Measurements from ENCODE around the gene ERAS.

Gene ERAS, protein sequence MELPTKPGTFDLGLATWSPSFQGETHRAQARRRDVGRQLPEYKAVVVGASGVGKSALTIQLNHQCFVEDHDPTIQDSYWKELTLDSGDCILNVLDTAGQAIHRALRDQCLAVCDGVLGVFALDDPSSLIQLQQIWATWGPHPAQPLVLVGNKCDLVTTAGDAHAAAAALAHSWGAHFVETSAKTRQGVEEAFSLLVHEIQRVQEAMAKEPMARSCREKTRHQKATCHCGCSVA

DNA sequence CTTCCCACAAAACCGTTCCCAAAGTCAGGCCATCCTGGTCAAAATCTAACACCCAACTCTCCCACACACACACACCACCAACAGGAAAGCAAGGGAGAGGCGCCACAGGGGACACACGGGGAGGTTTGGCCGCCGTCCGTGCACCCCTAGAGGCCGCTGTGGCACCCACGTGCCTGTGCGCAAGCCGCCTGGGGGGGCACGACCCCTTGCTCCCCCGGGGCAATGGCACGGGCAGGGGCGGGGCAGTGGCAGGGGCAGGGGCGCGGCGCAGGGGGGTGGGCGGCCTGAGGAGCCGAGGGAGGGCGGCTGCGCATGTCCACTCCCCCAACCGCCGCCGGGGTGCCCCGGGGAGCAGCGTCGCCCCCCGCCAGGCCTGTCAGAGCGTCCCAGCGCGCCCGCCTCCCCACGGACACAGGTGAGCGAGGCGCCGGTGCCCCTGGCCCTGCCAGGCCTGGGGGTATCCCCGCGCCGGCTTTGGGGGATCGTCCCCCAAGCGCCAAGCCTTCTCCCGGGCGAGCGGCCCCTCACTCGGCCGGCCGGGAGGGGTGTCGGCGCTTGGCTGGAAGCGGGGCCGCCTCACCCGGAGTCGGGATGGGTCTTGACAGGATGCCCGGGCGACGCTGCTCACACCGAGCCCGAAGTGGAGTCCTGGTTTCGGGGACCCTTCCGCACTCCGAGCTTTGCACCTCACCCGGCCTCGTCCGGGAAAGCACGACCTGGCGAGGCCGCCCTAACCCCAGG, at the start of gene ERAS:
Gene ERAS, plus strand, starts transcription at position 379 of the 741 bp plus-strand sequence. CDS start 2,611 bp downstream, outside the sequence.
- DNase-seq (ENCODE audit: low read depth, low spot score), result no peak

- no peak for DNase-seq (ENCODE audit: low read depth, low spot score)
These were observed 49.4 kb upstream of the ERAS start for GRCh38 chrX:48776818-48777439.

DNA sequence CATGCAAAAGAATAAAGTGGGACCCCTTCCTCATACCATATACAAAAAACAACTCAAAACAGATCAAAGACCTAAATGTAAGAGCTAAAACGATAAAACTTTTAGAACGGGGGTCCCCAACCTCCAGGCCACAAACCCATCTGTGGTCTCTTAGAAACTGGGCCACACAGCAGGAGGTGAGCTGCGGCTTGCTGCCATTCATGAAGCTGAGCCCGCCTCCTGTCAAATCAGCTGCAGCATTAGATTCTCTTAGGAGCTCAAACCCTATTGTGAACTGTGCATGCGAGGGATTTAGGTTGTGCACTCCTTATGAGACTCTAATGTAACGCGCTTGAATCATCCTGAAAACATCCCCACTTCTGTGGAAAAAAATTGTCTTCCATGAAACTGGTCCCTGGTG, 46.9 kb upstream of the ERAS start:
- DNase-seq (ENCODE audit: low read depth, low spot score), result no peak

- DNase-seq (ENCODE audit: low read depth, low spot score), result no peak
These were observed 44.6 kb upstream of the ERAS start for GRCh38 chrX:48781705-48782104.

DNA sequence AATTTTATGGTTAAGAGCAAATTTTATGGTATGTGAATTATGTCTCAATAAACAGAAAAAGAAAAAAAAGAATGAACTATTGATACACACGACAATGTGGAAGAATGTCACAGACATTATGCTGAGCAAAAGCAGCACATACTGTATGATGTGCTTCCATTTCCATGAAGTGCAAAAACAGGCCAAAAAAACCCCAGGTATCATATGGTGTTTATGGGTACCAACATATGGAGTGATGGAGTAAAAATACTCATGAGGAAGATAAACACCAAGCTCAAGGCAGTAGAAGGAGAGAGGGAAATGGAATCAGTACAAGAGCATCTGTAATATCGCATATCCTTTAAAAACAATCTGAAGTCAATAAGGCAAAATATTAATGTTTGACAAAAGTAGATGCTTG, 44.1 kb upstream of the ERAS start:
- DNase-seq (ENCODE audit: low read depth, low spot score), result no peak

- DNase-seq (ENCODE audit: low read depth, low spot score), result no peak
These were observed 43.5 kb upstream of the ERAS start for GRCh38 chrX:48782795-48783194.

DNA sequence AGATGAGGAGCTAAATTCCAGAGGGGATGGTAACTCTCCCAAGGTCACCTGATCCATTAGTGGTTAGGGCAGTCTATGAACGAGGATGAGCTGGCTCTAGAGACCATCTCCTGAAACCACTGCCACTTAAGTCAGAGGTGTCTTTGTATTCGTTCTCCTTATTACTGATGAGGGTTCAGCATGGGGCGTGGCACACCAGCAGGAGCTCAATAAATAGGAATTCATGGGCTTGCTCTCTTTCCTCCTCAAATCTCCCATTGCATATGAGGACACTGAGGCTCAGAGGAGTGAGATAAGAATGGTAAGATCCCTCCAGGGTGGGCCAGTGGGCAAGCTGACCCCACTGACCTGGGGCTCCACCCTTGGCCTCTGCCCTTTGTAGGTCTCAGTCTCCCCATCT, 41.6 kb upstream of the ERAS start:
- no peak for DNase-seq (ENCODE audit: low read depth, low spot score)

- no peak for DNase-seq (ENCODE audit: low read depth, low spot score)
These were observed 41.1 kb upstream of the ERAS start for GRCh38 chrX:48785186-48785539.

GRCh38 chrX:48785540-48786214, 40.6 kb upstream of the ERAS start:
- no peak for DNase-seq (ENCODE audit: low read depth, low spot score)

- DNase-seq (ENCODE audit: low read depth, low spot score), result no peak
These were observed 39.9 kb upstream of the ERAS start, which contains the start of gene GATA1 for GRCh38 chrX:48786341-48786800. GATA1 (plus strand) TSS chrX:48786590; CDS start chrX:48791110, 4,520 bp downstream.

- DNase-seq (ENCODE audit: low read depth, low spot score), result no peak
These were observed 39.3 kb upstream of the ERAS start for GRCh38 chrX:48786825-48787504.

- no peak for DNase-seq (ENCODE audit: low read depth, low spot score)
These were observed 38.5 kb upstream of the ERAS start for GRCh38 chrX:48787505-48788443.

DNA sequence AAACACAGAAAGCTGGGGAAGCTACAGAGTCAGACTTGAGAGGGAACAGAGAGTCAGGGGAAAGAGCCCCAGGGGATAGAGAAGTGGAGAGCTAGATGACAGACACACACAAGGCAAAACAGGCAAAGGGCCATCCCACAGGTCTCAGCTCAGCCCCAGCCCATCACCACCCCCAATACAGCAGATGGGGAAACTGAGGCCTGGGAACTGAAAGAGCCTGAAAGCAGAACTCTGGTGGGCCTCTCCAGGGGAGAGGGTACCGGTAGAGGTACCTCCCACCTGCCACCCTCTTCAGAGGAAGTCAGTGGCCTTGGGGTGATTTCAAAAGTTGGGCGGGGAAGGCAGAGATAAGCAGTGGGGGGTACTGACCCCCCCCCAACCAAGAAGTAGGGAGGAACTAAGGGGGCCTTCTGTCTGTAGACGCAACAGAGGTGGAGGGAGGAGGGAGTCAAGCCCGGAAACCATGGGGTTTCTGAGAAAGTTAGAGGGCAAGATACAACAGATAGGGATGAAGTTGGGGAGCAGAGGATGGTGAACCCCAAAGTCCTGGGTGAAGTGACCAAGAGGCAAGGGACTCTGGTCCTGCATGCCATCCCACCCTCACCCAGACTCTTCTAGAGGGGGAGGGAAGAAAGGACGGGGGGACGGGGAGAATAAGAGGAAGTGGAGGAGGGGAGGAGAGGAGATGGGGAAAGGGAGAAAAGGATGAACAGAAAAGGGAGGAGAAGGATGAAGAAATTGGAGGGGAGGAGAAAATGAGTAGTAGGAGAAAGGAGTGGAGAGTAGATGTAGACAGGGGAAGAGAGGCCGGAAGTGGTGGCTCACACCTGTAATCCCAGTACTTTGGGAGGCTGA, 36.7 kb upstream of the ERAS start:
- DNase-seq (ENCODE audit: low read depth, low spot score), result no peak

- DNase-seq (ENCODE audit: low read depth, low spot score), result no peak
These were observed 35.8 kb upstream of the ERAS start for GRCh38 chrX:48790477-48790876.

DNA sequence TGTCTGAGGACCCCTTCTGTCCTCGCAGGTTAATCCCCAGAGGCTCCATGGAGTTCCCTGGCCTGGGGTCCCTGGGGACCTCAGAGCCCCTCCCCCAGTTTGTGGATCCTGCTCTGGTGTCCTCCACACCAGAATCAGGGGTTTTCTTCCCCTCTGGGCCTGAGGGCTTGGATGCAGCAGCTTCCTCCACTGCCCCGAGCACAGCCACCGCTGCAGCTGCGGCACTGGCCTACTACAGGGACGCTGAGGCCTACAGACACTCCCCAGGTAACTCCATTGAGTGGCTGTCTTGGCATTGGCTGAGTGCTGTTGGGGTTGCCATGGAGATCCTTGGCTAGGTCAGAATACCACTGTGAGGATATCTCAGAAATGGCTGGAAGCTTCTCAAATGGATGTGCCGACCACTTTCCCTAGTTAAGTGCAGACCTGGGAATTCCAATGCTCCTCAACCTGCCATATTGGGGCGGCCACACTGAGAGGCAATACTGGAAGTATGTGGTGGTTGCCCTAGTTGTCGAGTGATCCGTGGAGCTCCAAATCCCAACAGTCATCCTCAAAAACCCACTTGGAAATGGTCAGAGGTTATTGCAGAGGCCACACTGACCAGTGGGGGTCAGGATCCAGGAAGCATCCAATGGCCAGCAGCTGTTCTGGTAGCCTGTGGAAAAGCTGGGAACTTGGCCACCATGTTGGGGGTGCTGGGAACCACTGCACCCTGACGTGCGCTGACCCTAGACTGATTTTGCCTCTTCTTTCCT, 35.1 kb upstream of the ERAS start:
- DNase-seq (ENCODE audit: low read depth, low spot score), result no peak

DNA sequence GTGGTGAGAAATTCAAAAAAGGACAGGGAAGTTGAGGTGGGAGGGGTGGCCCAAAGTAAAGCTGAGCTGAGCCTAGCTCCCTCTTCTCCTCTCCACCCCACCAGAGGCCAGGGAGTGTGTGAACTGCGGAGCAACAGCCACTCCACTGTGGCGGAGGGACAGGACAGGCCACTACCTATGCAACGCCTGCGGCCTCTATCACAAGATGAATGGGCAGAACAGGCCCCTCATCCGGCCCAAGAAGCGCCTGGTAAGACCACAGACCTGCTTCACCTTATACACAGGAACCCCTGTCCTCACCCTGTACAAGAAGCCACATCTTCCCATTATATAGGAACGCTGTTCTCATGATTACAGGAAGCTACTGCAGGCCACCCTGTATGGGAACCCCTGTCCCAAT, 34.1 kb upstream of the ERAS start:
- no peak for DNase-seq (ENCODE audit: low read depth, low spot score)

DNA sequence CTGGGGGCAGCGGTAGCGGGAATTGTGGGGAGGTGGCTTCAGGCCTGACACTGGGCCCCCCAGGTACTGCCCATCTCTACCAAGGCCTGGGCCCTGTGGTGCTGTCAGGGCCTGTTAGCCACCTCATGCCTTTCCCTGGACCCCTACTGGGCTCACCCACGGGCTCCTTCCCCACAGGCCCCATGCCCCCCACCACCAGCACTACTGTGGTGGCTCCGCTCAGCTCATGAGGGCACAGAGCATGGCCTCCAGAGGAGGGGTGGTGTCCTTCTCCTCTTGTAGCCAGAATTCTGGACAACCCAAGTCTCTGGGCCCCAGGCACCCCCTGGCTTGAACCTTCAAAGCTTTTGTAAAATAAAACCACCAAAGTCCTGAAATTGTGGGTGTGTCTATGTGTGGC, 32.4 kb upstream of the ERAS start:
- DNase-seq (ENCODE audit: low read depth, low spot score), result no peak

GRCh38 chrX:48794340-48794910, 31.9 kb upstream of the ERAS start:
- no peak for DNase-seq (ENCODE audit: low read depth, low spot score)
